Skeletal muscle satellite cell (primary cell): ENCODE results near the gene TBC1D8.
A peak's percentile ranks its signal among the peaks of the same experiment; 100 is the strongest.

Experiments used
- H3K27me3 ChIP-seq: 2 replicates; pipeline ENCODE4 v1.7.0; 2013; ENCODE audit warnings: low read length; ENCODE audit not compliant: control insufficient read depth, insufficient read depth
- H3K36me3 ChIP-seq: 2 replicates; pipeline ENCODE4 v1.7.0; 2013; ENCODE audit warnings: mild to moderate bottlenecking, control low read depth, low read length; ENCODE audit not compliant: insufficient read depth
- H3K4me1 ChIP-seq: 2 replicates; pipeline ENCODE4 v1.7.0; 2013; ENCODE audit warnings: low read length; ENCODE audit not compliant: control insufficient read depth, insufficient read depth
- H3K4me2 ChIP-seq: 2 replicates; pipeline ENCODE4 v1.7.0; 2013; ENCODE audit warnings: mild to moderate bottlenecking, low read length
- H3K4me3 ChIP-seq: 2 replicates; pipeline ENCODE4 v1.7.0; 2013; ENCODE audit warnings: low read length
- H3K9ac ChIP-seq: 2 replicates; pipeline ENCODE4 v1.7.0; 2013; ENCODE audit warnings: mild to moderate bottlenecking, low read depth, low read length, moderate library complexity
- H3K9me3 ChIP-seq: replicated peaks from 2 replicates; pipeline ENCODE4 v1.7.0; 2013; ENCODE audit warnings: mild to moderate bottlenecking, control low read depth, low read length

Gene TBC1D8

GRCh38 chr2:101130081-101130480, 21.1 kb downstream of the TBC1D8 start:
- Histone ChIP-seq H3K36me3 (no peaks in the 10 kb centered on the region), H3K4me3 (no peak overlapping the region), H3K4me2 (no peak overlapping the region), H3K9me3 (no peaks in the 10 kb centered on the region), H3K9ac (no peak overlapping the region), H3K27me3 (no peaks in the 10 kb centered on the region), H3K4me1 (peaks cover 28% of the 10 kb centered on the region)

GRCh38 chr2:101127319-101128056, 23.7 kb downstream of the TBC1D8 start:
- no peak overlapping the region for H3K4me2 ChIP-seq
- no peak overlapping the region for H3K4me3 ChIP-seq
- no peaks in the 10 kb centered on the region for H3K36me3 ChIP-seq
- no peak overlapping the region for H3K9ac ChIP-seq
- H3K4me1 ChIP-seq: peaks cover 50% of the 10 kb centered on the region
- H3K27me3 ChIP-seq: no peaks in the 10 kb centered on the region
- H3K9me3 ChIP-seq: no peaks in the 10 kb centered on the region

GRCh38 chr2:101125808-101126207, 25.4 kb downstream of the TBC1D8 start:
- Histone ChIP-seq H3K4me3 (no peak overlapping the region), H3K4me1 (peaks cover 60% of the 10 kb centered on the region), H3K9me3 (no peaks in the 10 kb centered on the region), H3K4me2 (peak overlapping the region; percentile 78), H3K9ac (peak overlapping the region; percentile 67), H3K27me3 (no peaks in the 10 kb centered on the region), H3K36me3 (no peaks in the 10 kb centered on the region)

GRCh38 chr2:101125374-101125773, 25.8 kb downstream of the TBC1D8 start:
- Histone ChIP-seq H3K9ac (peak overlapping the region; percentile 67), H3K4me3 (peak overlapping the region; percentile 13), H3K4me1 (peaks cover 64% of the 10 kb centered on the region), H3K27me3 (no peaks in the 10 kb centered on the region), H3K9me3 (no peaks in the 10 kb centered on the region), H3K4me2 (peak overlapping the region; percentile 78), H3K36me3 (no peaks in the 10 kb centered on the region)

- H3K9me3 ChIP-seq: no peaks in the 10 kb centered on the region
- no peaks in the 10 kb centered on the region for H3K36me3 ChIP-seq
- no peaks in the 10 kb centered on the region for H3K27me3 ChIP-seq
- peak overlapping the region; percentile 52 for H3K4me3 ChIP-seq
- peak overlapping the region; percentile 78 for H3K4me2 ChIP-seq
- H3K4me1 ChIP-seq: peaks cover 70% of the 10 kb centered on the region
- H3K9ac ChIP-seq: peak overlapping the region; percentile 82
These were observed 26.4 kb downstream of the TBC1D8 start for GRCh38 chr2:101124643-101125366.

- H3K4me1 ChIP-seq: peaks cover 78% of the 10 kb centered on the region
- no peaks in the 10 kb centered on the region for H3K36me3 ChIP-seq
- H3K4me2 ChIP-seq: peak overlapping the region; percentile 78
- H3K4me3 ChIP-seq: peak overlapping the region; percentile 52
- H3K27me3 ChIP-seq: no peaks in the 10 kb centered on the region
- peak overlapping the region; percentile 82 for H3K9ac ChIP-seq
- no peaks in the 10 kb centered on the region for H3K9me3 ChIP-seq
These were observed 27.2 kb downstream of the TBC1D8 start for GRCh38 chr2:101123795-101124471.

GRCh38 chr2:101121174-101121573, 30.0 kb downstream of the TBC1D8 start:
- Histone ChIP-seq H3K9ac (peak overlapping the region; percentile 51), H3K4me1 (peaks cover 65% of the 10 kb centered on the region), H3K9me3 (no peaks in the 10 kb centered on the region)

GRCh38 chr2:101120124-101120996, 30.8 kb downstream of the TBC1D8 start:
- Histone ChIP-seq H3K36me3 (no peaks in the 10 kb centered on the region), H3K9ac (peak overlapping the region; percentile 55), H3K9me3 (no peaks in the 10 kb centered on the region), H3K4me2 (peak overlapping the region; percentile 30), H3K27me3 (no peaks in the 10 kb centered on the region), H3K4me1 (peaks cover 57% of the 10 kb centered on the region), H3K4me3 (peak overlapping the region; percentile 7)

More at GRCh38 chr2:101121174-101121573, 30.0 kb downstream of the TBC1D8 start:
- no peaks in the 10 kb centered on the region for H3K27me3 ChIP-seq
- H3K4me3 ChIP-seq: no peak overlapping the region
- no peaks in the 10 kb centered on the region for H3K36me3 ChIP-seq
- H3K4me2 ChIP-seq: peak overlapping the region; percentile 30

GRCh38 chr2:101119431-101119830, 31.8 kb downstream of the TBC1D8 start:
- Histone ChIP-seq H3K36me3 (no peaks in the 10 kb centered on the region), H3K4me3 (peak overlapping the region; percentile 14), H3K9ac (peak overlapping the region; percentile 55), H3K4me2 (peak overlapping the region; percentile 30), H3K27me3 (no peaks in the 10 kb centered on the region), H3K4me1 (peaks cover 58% of the 10 kb centered on the region), H3K9me3 (no peaks in the 10 kb centered on the region)

- Histone ChIP-seq H3K4me2 (no peak overlapping the region), H3K36me3 (no peaks in the 10 kb centered on the region), H3K9ac (no peak overlapping the region), H3K27me3 (no peaks in the 10 kb centered on the region), H3K4me1 (peaks cover 61% of the 10 kb centered on the region), H3K4me3 (no peak overlapping the region), H3K9me3 (no peaks in the 10 kb centered on the region)
These were observed 34.2 kb downstream of the TBC1D8 start for GRCh38 chr2:101116841-101117552.
